Measurements from ENCODE around the gene ARPC2. TPM values are rescaled to one million over a fixed set of nuclear protein-coding genes. Genes with fewer than 3 reads are reported as not detected.

Gene ARPC2
- total RNA-seq, 1 experiment from 2014 or later, result 284 TPM

DNA sequence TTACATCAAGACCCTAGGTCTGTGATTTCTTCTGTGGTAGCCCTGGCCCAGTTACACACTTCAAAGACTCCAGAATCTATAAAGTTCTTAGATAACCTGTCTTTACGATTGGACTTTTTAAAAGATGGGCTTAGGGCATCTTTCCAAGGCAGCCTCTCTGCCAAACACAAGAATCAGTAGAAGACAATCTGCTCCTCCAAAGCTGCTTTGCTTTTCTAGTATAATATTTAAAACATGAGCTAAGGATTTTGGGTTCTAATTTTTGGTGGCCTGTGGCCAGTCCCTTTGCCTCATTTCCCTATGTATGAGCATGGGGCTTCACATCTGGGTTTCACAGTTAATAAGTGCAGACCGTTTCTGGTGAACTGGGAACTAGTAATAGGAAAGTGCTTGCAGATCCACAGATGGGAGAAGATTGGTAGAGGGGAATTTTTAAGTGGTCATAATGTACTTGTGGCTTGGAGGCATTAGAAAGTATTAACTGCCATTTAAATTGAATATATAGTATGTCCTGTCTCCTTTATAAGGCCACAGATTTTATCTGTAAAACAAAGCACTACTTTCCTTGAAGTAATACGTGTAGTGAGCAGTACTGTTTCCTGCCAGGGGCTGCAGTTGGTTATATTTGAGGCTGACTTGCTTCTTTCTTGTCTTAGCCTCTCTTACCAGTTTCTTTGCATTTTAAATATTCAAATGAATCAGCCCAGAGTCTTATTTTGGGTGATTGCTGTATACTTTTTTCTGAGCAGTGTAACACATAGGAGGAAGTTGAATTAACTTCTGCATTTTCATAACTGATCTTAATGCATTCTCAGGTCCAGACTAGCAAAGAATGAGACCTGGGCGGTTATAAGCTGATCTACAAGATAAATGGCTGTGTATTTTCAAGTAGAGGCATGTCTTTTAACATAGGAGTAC lies 1.5 kb downstream of the ARPC2 start:
- TF ChIP-seq, protein P1, sequence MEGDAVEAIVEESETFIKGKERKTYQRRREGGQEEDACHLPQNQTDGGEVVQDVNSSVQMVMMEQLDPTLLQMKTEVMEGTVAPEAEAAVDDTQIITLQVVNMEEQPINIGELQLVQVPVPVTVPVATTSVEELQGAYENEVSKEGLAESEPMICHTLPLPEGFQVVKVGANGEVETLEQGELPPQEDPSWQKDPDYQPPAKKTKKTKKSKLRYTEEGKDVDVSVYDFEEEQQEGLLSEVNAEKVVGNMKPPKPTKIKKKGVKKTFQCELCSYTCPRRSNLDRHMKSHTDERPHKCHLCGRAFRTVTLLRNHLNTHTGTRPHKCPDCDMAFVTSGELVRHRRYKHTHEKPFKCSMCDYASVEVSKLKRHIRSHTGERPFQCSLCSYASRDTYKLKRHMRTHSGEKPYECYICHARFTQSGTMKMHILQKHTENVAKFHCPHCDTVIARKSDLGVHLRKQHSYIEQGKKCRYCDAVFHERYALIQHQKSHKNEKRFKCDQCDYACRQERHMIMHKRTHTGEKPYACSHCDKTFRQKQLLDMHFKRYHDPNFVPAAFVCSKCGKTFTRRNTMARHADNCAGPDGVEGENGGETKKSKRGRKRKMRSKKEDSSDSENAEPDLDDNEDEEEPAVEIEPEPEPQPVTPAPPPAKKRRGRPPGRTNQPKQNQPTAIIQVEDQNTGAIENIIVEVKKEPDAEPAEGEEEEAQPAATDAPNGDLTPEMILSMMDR (IDR thresholded peaks at IDR 0.05; ENCODE audit: unreplicated experiment), result no peak
- POLR2A ChIA-PET, result interaction anchor here (0.5 to 7.8 kb wide), 25 partner anchors 9 to 1031 kb away, joined by 3 to 171 read pairs (median 4); partner anchors contain the start of genes AAMP, PLCD4, PNKD and SLC11A1
- intact Hi-C loops (cut with micrococcal nuclease), result no loop called here
- Mint-ChIP-seq H3K4me3 (ENCODE audit: unreplicated experiment) (peak overlapping the region; percentile 95), H3K27ac (ENCODE audit: low read depth, unreplicated experiment) (peak overlapping the region; percentile 99), H3K9me3 (ENCODE audit: unreplicated experiment) (no peaks in the 10 kb centered on the region), H3K36me3 (ENCODE audit: insufficient read depth, unreplicated experiment) (peaks cover 39% of the 10 kb centered on the region), H3K27me3 (ENCODE audit: insufficient read depth, unreplicated experiment) (no peaks in the 10 kb centered on the region), H3K4me1 (ENCODE audit: insufficient read depth, unreplicated experiment) (peaks cover 47% of the 10 kb centered on the region)
- no TSS peak for BruUV-seq (replicated peaks)
- CTCF ChIA-PET, result interaction anchor here (0.6 to 3.0 kb wide), 8 partner anchors 11 to 472 kb away, joined by 3 to 15 read pairs (median 4); no protein-coding TSS in a partner anchor
- peak; percentile 17 for DNase-seq (ENCODE audit: unreplicated experiment)

DNA sequence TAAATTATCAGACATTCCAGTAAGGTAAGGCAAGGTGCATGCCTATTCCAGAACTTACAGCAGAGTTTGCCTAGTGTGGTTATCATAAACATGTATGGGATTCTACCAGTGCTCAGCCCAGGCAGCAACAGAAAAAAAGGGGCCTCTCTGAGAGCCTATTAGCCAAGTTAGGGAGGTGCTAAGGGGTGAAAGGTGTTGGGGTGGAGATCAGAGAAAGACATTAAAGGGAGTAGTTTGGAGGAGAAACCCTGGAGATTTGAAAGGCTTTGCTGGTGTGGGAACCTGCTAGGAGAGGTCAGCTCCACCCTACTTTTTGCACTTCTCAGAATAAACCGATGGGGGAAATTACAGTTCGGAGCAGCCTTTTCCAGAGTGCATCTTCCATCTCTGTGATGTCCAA lies 2.9 kb downstream of the ARPC2 start:
- H3K27ac Mint-ChIP-seq (ENCODE audit: low read depth, unreplicated experiment), result peak overlapping the region; percentile 99
- ChIA-PET POLR2A (interaction anchor here (0.8 to 7.8 kb wide), 18 partner anchors 9 to 388 kb away, joined by 3 to 171 read pairs (median 6); partner anchors contain the start of genes AAMP, PLCD4, PNKD and TMBIM1), CTCF (interaction anchor here (0.7 to 3.0 kb wide), 4 partner anchors 9 to 66 kb away, joined by 3 to 15 read pairs (median 4); no protein-coding TSS in a partner anchor)
- peak; percentile 11 for DNase-seq (ENCODE audit: unreplicated experiment)
- intact Hi-C loops (cut with micrococcal nuclease), result no loop called here
- peaks cover 60% of the 10 kb centered on the region for H3K4me1 Mint-ChIP-seq (ENCODE audit: insufficient read depth, unreplicated experiment)
- TF ChIP-seq, protein P1 (IDR thresholded peaks at IDR 0.05; ENCODE audit: unreplicated experiment), result no peak
- H3K9me3 Mint-ChIP-seq (ENCODE audit: unreplicated experiment), result no peaks in the 10 kb centered on the region
- no peaks in the 10 kb centered on the region for H3K27me3 Mint-ChIP-seq (ENCODE audit: insufficient read depth, unreplicated experiment)
- no TSS peak for BruUV-seq (replicated peaks)
- H3K36me3 Mint-ChIP-seq (ENCODE audit: insufficient read depth, unreplicated experiment), result peaks cover 47% of the 10 kb centered on the region
- peak overlapping the region; percentile 95 for H3K4me3 Mint-ChIP-seq (ENCODE audit: unreplicated experiment)

DNA sequence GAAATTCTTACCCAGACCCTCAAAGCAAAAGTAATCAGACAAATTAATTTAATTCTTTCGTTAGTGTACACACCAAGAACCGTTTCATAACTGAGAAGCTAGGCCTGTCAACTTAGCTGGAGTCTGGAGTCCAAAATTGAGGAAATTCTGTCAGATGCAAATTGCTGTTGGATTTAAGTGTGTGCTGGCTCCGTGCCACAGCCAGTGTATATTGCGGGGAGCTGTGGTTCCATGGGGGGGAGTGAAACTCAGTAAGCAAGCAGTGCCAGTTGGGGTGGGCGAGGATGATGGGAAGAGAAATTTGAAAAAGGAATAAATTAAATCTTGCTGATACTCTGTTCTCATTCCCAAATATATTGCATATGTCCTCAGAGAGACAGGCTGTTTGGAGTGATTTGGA lies 4.0 kb downstream of the ARPC2 start:
- CTCF ChIA-PET, result interaction anchor here (0.6 to 3.0 kb wide), 3 partner anchors 8 to 487 kb away, joined by 3 to 15 read pairs (median 4); no protein-coding TSS in a partner anchor
- Mint-ChIP-seq H3K27ac (ENCODE audit: low read depth, unreplicated experiment) (peak overlapping the region; percentile 99), H3K4me1 (ENCODE audit: insufficient read depth, unreplicated experiment) (peaks cover 64% of the 10 kb centered on the region), H3K9me3 (ENCODE audit: unreplicated experiment) (no peaks in the 10 kb centered on the region), H3K27me3 (ENCODE audit: insufficient read depth, unreplicated experiment) (no peaks in the 10 kb centered on the region), H3K4me3 (ENCODE audit: unreplicated experiment) (peak overlapping the region; percentile 37), H3K36me3 (ENCODE audit: insufficient read depth, unreplicated experiment) (peaks cover 57% of the 10 kb centered on the region)
- POLR2A ChIA-PET, result interaction anchor here (0.9 to 7.8 kb wide), 5 partner anchors 8 to 65 kb away, joined by 3 to 171 read pairs (median 11); partner anchors contain the start of genes AAMP and PNKD
- no TSS peak for BruUV-seq (replicated peaks)
- TF ChIP-seq, protein P1 (IDR thresholded peaks at IDR 0.05; ENCODE audit: unreplicated experiment), result no peak
- DNase-seq (ENCODE audit: unreplicated experiment), result no peak
- intact Hi-C loops (cut with micrococcal nuclease), result no loop called here

DNA sequence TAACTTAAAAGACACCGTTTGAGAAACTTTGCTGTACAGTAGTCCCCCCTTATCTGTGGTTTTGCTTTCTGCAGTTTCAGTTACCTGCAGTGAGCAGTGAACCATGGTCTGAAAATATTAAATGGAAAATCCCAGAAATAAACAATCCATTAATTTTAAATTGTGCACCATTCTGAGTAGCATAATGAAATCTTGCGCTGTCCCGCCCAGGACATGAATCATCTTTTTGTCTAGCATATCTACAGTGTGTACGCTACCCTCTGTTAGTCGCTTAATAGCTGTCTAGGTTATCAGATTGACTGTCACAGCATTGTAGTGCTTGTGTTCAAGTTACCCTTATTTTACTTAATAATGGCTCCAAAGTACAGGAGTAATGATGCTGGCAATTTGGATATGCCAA lies 6.1 kb downstream of the ARPC2 start:
- DNase-seq (ENCODE audit: unreplicated experiment), result peak; percentile 48
- intact Hi-C loops (cut with micrococcal nuclease), result no loop called here
- Mint-ChIP-seq H3K36me3 (ENCODE audit: insufficient read depth, unreplicated experiment) (peaks cover 70% of the 10 kb centered on the region), H3K27me3 (ENCODE audit: insufficient read depth, unreplicated experiment) (no peaks in the 10 kb centered on the region), H3K4me3 (ENCODE audit: unreplicated experiment) (no peak overlapping the region), H3K4me1 (ENCODE audit: insufficient read depth, unreplicated experiment) (peaks cover 57% of the 10 kb centered on the region), H3K27ac (ENCODE audit: low read depth, unreplicated experiment) (peak overlapping the region; percentile 19), H3K9me3 (ENCODE audit: unreplicated experiment) (no peaks in the 10 kb centered on the region)
- TF ChIP-seq, protein P1 (IDR thresholded peaks at IDR 0.05; ENCODE audit: unreplicated experiment), result no peak
- CTCF ChIA-PET, result interaction anchor here (0.7 kb wide), 1 partner anchor 1805 kb away, joined by 3 read pairs; no protein-coding TSS in a partner anchor
- POLR2A ChIA-PET, result no interaction called here
- BruUV-seq (replicated peaks), result no TSS peak
